Endothelial cell of umbilical vein (primary cell): ENCODE measurements around the gene CTTNBP2NL. TPM values are rescaled to one million over a fixed set of nuclear protein-coding genes. Genes with fewer than 3 reads are reported as not detected.

Source experiments
- BruUV-seq: library from RNA; stranded (reverse); fragments of 400-500 nt; replicated peaks from 2 replicates; lab custom pipeline; 2021; lab: Mats Ljungman, UMichigan
- CTCF ChIA-PET: fragments of 300-600, 350-600 bp; sonication (Branson Sonifier 250); formaldehyde crosslinking; loops from one replicate; lab custom pipeline; 2021; ENCODE audit warnings: antibody characterized with exemption, inconsistent platforms; lab: Charles Lee
- POLR2A ChIA-PET: fragments of 300-600, 350-600 bp; sonication (Branson Sonifier 250); formaldehyde crosslinking; loops from one replicate; lab custom pipeline; 2021; ENCODE audit warnings: antibody characterized with exemption, inconsistent platforms; lab: Charles Lee
- DNase-seq: peaks from one replicate; pipeline ENCODE4 v3.0.0-alpha.2; 2011; ENCODE audit warnings: low read depth, low spot score
- FAIRE-seq: peaks from 2 replicates; lab custom pipeline; 2011; peaks lifted over from hg19 to GRCh38; lab: Jason Lieb, UNC
- H2AFZ ChIP-seq: 2 replicates; pipeline ENCODE4 v1.6.0; 2012; ENCODE audit warnings: low read depth, low read length, control low read depth, inconsistent platforms
- H3K27ac ChIP-seq: 2 replicates; pipeline ENCODE4 v1.5.1; 2011; ENCODE audit warnings: low read depth, mild to moderate bottlenecking, control low read depth, low read length, moderate library complexity; ENCODE audit not compliant: insufficient read depth
- H3K27me3 ChIP-seq, 2 experiments: 2 replicates each; pipeline versions ENCODE4 v1.6.0 to v1.6.1; 2011; ENCODE audit warnings: low read length in 2 of 2, mixed read lengths in 1 of 2; ENCODE audit not compliant: control insufficient read depth in 2 of 2, insufficient read depth in 2 of 2
- H3K36me3 ChIP-seq, 2 experiments: 2 replicates in 1 of 2; 3 replicates in 1 of 2; pipeline ENCODE4 v1.5.1; 2011; ENCODE audit warnings: low read length in 2 of 2, mild to moderate bottlenecking in 1 of 2, moderate library complexity in 1 of 2; ENCODE audit not compliant: control insufficient read depth in 2 of 2, insufficient read depth in 2 of 2; ENCODE audit errors: extremely low read depth in 1 of 2
- H3K4me1 ChIP-seq: 3 replicates; pipeline ENCODE4 v1.5.1; 2011; ENCODE audit warnings: mild to moderate bottlenecking, low read length; ENCODE audit not compliant: control insufficient read depth, insufficient read depth; ENCODE audit errors: extremely low read depth
- H3K4me2 ChIP-seq: 2 replicates; pipeline ENCODE4 v1.6.1; 2011; ENCODE audit warnings: low read length, control low read depth, mixed read lengths; ENCODE audit not compliant: insufficient read depth
- H3K4me3 ChIP-seq, 3 experiments: fragments of 200-600 bp in 1 of 3; sonication (generic), shearing (Covaris generic) in 1 of 3; replicated peaks in 1 of 3; 2 replicates each; pipeline ENCODE4 v1.5.1; 2011 to 2016; ENCODE audit warnings: control low read depth in 3 of 3, low read length in 3 of 3, mild to moderate bottlenecking in 2 of 3, inconsistent platforms in 1 of 3, low read depth in 1 of 3, moderate library complexity in 1 of 3; ENCODE audit not compliant: insufficient read depth in 1 of 3
- H3K79me2 ChIP-seq: 2 replicates; pipeline ENCODE4 v1.6.0; 2012; ENCODE audit warnings: low read length, inconsistent platforms; ENCODE audit not compliant: control insufficient read depth, insufficient read depth
- H3K9ac ChIP-seq: replicated peaks from 2 replicates; pipeline ENCODE3; 2011; ENCODE audit warnings: low read length, control low read depth; ENCODE audit not compliant: insufficient read depth; ENCODE audit errors: extremely low read depth
- H3K9me1 ChIP-seq: replicated peaks from 3 replicates; pipeline ENCODE4 v1.6.0; 2011; ENCODE audit warnings: mild to moderate bottlenecking, low read length; ENCODE audit not compliant: control insufficient read depth, insufficient read depth; ENCODE audit errors: extremely low read depth
- H3K9me3 ChIP-seq: replicated peaks from 2 replicates; pipeline ENCODE4 v1.5.1; 2012; ENCODE audit warnings: low read length, inconsistent platforms; ENCODE audit not compliant: control insufficient read depth, insufficient read depth
- H4K20me1 ChIP-seq: replicated peaks from 2 replicates; pipeline ENCODE3; 2011; ENCODE audit warnings: mild to moderate bottlenecking, low read length; ENCODE audit not compliant: control insufficient read depth, insufficient read depth; ENCODE audit errors: extremely low read depth
- CTCF ChIP-seq, 2 donors: IDR thresholded peaks; 1 replicate in 1 of 2; 2 replicates in 1 of 2; pipeline ENCODE4 v1.5.1; 2011; ENCODE audit warnings: low read length in 2 of 2, mild to moderate bottlenecking in 2 of 2, moderate library complexity in 2 of 2, control low read depth in 1 of 2, inconsistent platforms in 1 of 2, low read depth in 1 of 2; ENCODE audit not compliant: insufficient read depth in 1 of 2; ENCODE audit errors: extremely low read depth in 1 of 2
- EZH2 ChIP-seq: IDR thresholded peaks from 2 replicates; pipeline ENCODE4 v1.6.1; 2012; ENCODE audit warnings: borderline replicate concordance, low read depth, mild to moderate bottlenecking, moderate library complexity, low read length, inconsistent platforms; ENCODE audit not compliant: severe bottlenecking
- FOS ChIP-seq: IDR thresholded peaks from 2 replicates; pipeline ENCODE4 v1.6.1; 2011; ENCODE audit warnings: mild to moderate bottlenecking, low read length, moderate library complexity, borderline replicate concordance; ENCODE audit not compliant: insufficient read depth
- GATA2 ChIP-seq: IDR thresholded peaks from 2 replicates; pipeline ENCODE4 v1.7.0; 2011; ENCODE audit warnings: low read depth, mild to moderate bottlenecking, moderate library complexity, mixed read lengths, low read length; ENCODE audit not compliant: insufficient read length, insufficient read depth
- JUN ChIP-seq: IDR thresholded peaks from 2 replicates; pipeline ENCODE4 v1.6.1; 2011; ENCODE audit warnings: borderline replicate concordance, low read depth; ENCODE audit not compliant: insufficient read length, insufficient read depth
- MAX ChIP-seq: IDR thresholded peaks from 2 replicates; pipeline ENCODE4 v1.6.1; 2011; ENCODE audit not compliant: insufficient read depth, insufficient read length
- MYC ChIP-seq: IDR thresholded peaks from one replicate; pipeline ENCODE4 v1.6.1; 2011; ENCODE audit warnings: mild to moderate bottlenecking, low read depth, low read length
- POLR2A ChIP-seq: IDR thresholded peaks from 2 replicates; pipeline ENCODE4 v1.6.1; 2012; ENCODE audit warnings: low read depth, mild to moderate bottlenecking, control low read depth, low read length
- POLR2AphosphoS5 ChIP-seq: IDR thresholded peaks from 2 replicates; pipeline ENCODE4 v1.6.1; 2012; ENCODE audit warnings: low read depth, mild to moderate bottlenecking, control low read depth, low read length, moderate library complexity; ENCODE audit not compliant: insufficient read depth
- dilution Hi-C: fragments of 300-500 bp; cut with MboI; formaldehyde crosslinking; loops from one replicate; pipeline ENCODE4 v1.15.0; 2019; ENCODE audit warnings: low sequenced_read_pairs; ENCODE audit not compliant: extremely low pct_ligation_motif_present
- intact Hi-C: fragments of 100-400 bp; cut with micrococcal nuclease; formaldehyde crosslinking; loops from one replicate; pipeline ENCODE4 v1.10.0; 2022
- polyA plus RNA-seq, 4 experiments: library from polyadenylated mRNA; depleted of rRNA in 3 of 4; stranded (reverse) in 3 of 4; unstranded in 1 of 4; fragments of >200 nt; gene quantifications; 2 replicates each; pipeline versions ENCODE4 v1.2.1 to v1.2.3, GENCODE V29; 2011 to 2012; ENCODE audit warnings: missing spikeins in 1 of 4
- total RNA-seq: library from RNA; stranded (reverse); gene quantifications from 2 replicates; pipeline ENCODE4 v1.2.3, GENCODE V29; 2021

The CTTNBP2NL gene
- total and polyA plus RNA-seq, 2 donors (not counting 3 experiments of a cell fraction or from before 2014, with no cell fraction given) = 21.5 to 94.4 TPM

- Histone ChIP-seq H2AFZ (no peak overlapping the region), H3K27me3 (peaks cover 9% of the 10 kb centered on the region in 2 experiments), H3K4me2 (no peak overlapping the region), H3K9me3 (no peaks in the 10 kb centered on the region), H3K9ac (no peak overlapping the region), H3K9me1 (no peaks in the 10 kb centered on the region), H3K4me3 (no peak overlapping the region), H3K27ac (no peak overlapping the region), H3K79me2 (no peaks in the 10 kb centered on the region), H4K20me1 (no peaks in the 10 kb centered on the region), H3K36me3 (no peaks in the 10 kb centered on the region), H3K4me1 (peaks cover 11% of the 10 kb centered on the region)
- FAIRE-seq = no peak
- dilution Hi-C loops (no loop called here), intact Hi-C loops (no loop called here)
- ChIA-PET CTCF (interaction anchor here (0.5 to 1.7 kb wide), 5 partner anchors 18 to 130 kb away, joined by 3 to 4 read pairs (median 3); no protein-coding TSS in a partner anchor), POLR2A (no interaction called here)
- no peak for DNase-seq
- BruUV-seq = no TSS peak
- TF ChIP-seq MYC = no peak
- no peak for TF ChIP-seq POLR2AphosphoS5
- TF ChIP-seq MAX = no peak
- no peak for TF ChIP-seq GATA2
- no peak for TF ChIP-seq EZH2
- no peak for TF ChIP-seq POLR2A
- no peak for TF ChIP-seq JUN
- no peak for TF ChIP-seq FOS
- TF ChIP-seq CTCF (IDR thresholded peaks at IDR 0.05; ENCODE audit: extremely low read depth in 1 of 2, insufficient read depth in 1 of 2, low read depth in 1 of 2, low read length in 2 of 2) = no peak
Observed at GRCh38 chr1:112505400-112505785, 109.4 kb downstream of the CTTNBP2NL start.
